Hindlimb muscle (tissue), 1 donor: Measurements from ENCODE around the gene SAMD4A. TPM values are rescaled to one million over a fixed set of nuclear protein-coding genes. Genes with fewer than 3 reads are reported as not detected.

ENCODE experiments used
- DNase-seq: peaks from one replicate; pipeline ENCODE4 v3.0.0-alpha.2; 2013
- polyA plus RNA-seq: library from polyadenylated mRNA; unstranded; fragments of 120-200 nt; gene quantifications from one replicate; pipeline ENCODE4 v1.2.1, GENCODE V29; 2013; ENCODE audit not compliant: insufficient read length

The SAMD4A gene
- polyA plus RNA-seq, 1 donor = 63.5 TPM

DNA sequence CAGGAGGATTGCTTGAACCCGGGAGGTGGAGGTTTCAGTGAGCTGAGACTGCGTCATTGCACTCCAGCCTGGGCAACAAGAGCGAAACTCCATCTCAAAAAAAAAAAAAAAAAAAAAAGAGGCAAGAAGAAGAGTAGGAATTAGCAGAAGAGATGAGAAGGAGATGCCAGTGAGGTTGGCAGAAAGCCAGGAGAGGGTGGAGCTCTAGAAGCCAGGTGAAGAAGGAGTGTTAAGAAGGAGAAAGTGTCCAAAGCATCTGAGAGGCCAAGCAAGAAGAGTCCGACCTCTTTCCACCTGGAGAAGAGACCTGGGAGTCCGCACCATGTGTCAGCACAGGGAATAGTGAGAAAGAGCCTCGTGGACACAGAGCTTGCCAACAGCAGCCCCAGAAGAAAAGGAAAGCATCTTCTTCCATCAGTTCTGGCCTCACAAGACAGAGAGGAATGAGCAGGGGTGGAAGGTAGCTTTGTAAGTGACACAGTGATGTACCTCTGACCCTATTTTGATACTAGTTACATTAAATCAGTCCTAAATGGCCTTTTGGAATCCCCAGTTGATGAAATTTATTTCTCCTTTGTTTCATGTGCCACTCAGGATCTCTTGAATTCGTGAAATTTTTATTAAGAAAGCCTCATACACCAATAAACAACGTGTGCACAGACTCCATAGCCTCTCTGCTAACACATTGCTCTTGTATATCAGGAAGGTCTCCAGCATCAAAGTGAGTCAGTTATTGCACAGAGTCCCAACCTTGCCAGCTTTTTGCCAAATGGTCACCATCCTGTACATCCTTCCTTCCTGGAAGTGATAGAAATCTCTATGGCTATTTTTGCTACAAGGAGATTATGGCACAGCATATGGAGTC lies 70.6 kb downstream of the SAMD4A start:
- no peak for DNase-seq

DNA sequence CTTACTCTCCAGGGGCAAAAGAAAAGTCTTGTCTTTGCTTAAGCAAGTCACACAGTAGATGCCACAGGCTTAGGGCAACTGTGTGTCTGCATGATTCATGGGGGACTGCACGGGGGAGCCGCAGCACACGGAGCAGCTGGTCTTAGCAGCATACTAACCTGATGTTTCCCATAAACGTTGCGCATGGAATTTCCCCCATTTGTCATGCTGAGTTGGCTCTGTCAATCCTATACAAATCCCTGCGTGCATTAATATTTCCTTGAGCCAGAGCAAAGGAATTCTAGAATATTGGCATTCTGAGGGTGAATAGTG lies 71.2 kb downstream of the SAMD4A start:
- peak; percentile 66 for DNase-seq

DNA sequence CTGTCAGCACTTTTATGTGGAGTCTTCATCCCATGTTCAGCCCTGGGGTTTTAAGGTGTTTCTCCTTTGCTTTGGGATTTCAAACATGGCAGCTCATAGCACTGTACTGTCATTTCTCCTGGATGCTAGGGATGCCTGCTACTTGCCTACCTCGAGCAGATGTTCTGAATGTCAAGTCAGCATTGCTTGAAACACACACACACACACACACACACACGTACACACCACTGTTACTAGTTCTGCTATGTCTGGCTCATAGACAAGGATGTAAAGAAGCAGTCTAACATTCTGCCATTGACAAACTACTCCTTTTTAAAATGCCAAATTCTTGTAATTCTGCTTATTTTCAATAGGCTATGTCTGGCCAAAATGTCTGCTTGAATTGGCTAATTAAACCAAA lies 72.7 kb downstream of the SAMD4A start:
- no peak for DNase-seq

DNA sequence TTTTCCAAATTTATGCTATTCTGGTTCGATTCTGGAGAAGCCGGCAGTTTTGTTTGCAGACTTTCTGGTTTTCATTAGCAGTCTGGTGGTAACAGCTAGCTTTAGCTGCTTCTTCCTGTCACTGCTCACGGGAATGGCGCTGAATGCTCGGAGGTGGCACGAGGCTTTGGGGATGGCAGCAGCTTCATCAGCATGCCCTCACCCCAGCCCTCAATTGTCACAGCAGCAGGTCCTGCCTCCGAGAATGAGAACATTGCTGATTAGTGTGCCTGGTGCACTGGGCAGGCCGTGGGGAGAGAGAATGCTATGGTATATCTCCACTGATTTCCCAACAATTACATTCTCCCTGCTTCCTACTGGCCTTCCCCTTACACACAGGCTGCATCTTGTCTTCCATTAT lies 73.6 kb downstream of the SAMD4A start:
- DNase-seq = no peak

DNA sequence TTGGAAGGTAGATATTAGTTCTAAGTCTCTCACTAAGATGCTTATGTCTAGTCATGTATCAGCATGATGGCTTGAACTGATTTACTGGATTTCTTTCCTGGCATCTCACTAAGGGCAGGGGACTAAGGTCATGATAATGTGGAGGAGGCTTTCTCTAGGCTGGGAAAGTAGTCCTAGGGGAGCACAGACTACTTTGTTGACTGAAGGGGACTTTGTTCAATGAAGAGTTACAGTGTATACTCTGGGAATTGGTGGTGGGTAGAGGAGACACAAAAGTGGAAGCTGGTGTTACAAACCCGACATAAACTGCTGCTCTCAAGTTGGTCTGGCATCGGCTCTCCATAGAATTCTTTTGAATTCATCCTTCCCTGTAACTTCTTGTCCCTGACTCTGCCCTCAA lies 75.2 kb downstream of the SAMD4A start:
- DNase-seq = no peak

DNA sequence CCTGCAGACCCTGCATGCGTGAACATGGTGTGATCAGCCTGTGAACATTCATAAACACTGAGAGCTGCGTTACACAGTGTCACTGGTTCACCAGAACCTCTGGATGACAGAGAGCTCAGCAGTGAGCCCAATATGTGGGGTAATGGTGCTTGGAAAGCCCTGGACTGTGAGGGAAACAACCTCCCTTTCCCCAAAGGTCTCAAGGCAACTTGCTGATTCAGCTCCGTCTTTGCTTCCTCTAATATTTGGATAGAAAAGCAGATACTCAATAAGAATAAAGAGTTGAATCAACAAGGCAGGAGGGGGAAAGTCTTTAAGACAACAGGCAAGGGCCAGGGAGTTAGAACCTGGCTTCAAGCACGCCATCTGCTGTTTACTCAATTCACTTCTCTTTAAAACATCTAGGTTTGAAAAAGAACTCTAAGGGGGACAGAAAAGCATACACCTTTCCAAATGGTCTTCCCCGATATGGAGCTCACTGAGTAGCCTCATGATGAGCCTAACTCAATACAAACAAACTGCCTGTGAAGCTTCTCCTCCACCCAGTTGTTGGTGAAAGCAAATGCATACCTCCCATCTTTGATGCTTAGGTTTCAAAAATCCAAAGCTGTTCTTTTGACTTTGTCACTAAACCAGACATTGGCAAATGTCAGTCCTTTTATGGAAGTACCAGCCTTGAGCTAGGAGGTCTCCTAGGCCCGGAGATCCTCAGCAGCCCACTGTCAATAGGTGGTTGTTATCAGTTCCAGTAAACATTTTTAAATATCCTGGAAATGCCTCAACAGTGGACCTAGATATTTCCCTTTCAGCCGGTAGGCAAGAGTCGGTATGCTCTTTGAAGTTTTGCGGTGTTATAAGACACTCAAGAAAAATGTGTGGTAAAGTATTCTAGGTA lies 76.1 kb downstream of the SAMD4A start:
- DNase-seq = no peak

DNA sequence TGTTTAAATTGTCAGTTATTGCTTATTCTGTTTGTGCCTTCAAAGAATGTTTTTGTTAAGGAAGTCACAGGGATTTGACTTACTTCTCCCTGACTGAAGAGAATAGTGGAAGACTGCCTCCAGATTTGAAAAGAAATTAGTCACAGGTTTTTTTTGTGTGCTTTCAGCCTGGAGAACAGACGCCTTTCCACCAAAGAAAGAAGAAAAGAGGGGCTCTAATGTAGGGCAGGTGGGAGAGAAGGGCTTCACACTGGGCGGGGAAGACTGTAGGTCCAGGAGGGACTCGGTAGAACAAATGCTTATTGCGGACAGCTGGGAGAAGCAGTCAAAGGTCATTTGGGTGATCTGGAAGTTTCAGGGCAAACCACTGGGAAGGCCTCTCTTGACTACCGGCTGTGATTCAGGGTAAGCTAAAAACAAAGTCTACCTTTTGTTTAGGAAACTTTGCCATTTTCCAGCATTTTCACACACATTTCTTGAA lies 76.8 kb downstream of the SAMD4A start:
- no peak for DNase-seq

DNA sequence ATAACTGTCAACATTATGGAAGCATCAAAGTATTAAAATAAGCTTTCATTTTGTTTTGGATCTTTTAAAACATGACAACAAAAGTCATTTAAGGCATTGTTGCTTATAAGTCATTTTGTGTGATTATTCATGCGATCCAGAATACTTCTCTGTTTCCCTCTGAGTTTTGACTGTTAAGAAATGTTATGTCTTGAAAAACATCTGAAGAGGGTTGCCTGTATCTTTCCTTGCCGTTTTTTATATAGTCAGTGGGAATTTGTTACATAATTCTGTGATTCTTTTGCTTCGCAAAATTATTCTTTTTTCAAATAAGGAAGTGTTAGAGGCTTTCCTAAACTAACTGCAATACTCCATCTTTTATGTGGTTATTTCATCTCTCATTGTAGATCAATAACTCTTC lies 78.7 kb downstream of the SAMD4A start:
- no peak for DNase-seq

DNA sequence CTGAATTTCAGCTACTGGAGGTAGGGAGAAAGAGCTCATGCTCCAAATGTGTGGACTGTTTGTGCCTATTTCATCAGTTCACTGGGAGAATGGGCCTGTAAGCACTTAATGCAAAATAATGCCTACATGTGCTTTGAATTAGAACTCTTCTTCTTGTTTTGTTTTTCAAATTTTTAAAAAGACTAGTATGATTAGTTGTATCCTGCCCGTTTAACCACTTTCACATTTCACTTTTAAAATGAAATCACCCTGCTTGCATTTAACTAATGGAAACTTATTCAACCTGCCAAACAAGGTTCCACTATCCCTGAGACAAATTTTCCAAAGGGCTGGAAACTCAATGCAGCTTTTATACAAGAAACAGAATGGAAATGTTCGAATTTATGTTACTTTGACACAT lies 79.7 kb downstream of the SAMD4A start:
- DNase-seq = peak; percentile 79

DNA sequence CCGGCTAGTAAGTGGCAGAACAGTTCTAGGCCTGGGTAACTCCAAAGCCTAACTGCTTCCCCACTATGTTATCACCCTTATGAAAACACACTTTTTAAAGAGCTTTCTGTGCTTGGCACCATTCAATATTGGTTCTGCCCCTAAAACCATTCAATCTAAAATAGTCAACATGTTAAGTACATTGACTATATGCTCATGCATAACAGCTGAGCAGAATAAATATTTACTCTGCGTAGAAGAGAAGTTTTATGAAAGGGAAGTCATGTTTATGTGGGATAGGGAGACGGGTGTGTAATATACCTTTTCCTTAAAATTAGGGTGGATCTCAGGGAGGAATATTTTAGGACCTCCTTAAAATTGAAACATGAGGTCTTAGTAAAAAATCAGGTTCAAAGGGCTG lies 80.5 kb downstream of the SAMD4A start:
- DNase-seq = no peak

DNA sequence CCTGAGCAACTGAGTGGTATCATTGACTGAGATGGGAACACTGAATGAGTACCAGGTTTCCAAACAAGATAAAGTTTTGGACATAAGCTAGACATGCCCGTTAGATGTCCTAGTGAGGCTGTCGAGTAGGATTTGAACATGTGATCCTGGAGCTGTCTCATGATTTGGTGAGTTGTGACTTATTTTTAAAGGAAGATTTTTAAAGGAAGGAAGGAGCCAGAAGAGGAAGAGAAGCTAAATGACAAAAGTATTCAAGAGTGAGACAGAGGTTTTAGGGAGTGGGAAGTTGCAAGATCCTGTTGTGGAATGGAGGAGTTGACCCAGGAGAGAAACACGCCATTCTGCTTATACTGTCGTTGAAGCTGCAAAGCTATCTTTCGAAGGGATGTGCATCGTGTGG lies 82.1 kb downstream of the SAMD4A start:
- DNase-seq = no peak

DNA sequence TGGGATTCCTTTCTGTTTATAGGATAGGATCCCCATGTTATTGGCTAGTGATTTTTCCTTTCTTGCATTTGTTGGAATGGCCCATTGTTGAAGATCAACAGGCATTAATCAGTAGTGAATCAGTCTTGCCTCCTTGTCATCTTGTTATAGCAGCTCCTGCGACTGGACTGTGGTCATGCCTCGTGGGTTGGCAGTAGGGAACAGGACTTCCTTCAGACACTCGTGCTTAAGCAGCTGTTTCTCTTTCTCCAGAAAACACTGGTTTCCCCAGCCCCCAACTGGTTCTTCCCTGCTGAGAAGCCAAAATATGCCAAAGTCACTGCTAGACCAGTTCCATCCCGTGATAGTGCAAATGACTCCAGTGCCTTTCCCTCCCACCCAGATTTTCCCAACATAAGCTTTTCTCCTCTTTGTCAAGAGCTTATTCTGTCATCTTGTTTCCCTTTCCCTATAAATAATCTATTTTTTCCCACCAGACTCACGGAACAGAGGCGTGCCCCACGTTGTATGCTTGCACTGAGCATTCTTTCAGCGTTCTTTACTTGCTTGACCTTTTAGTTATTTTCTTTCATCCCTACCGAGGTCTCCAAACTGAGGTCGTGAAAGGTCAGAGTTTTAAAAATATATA lies 83.5 kb downstream of the SAMD4A start:
- peak; percentile 65 for DNase-seq

DNA sequence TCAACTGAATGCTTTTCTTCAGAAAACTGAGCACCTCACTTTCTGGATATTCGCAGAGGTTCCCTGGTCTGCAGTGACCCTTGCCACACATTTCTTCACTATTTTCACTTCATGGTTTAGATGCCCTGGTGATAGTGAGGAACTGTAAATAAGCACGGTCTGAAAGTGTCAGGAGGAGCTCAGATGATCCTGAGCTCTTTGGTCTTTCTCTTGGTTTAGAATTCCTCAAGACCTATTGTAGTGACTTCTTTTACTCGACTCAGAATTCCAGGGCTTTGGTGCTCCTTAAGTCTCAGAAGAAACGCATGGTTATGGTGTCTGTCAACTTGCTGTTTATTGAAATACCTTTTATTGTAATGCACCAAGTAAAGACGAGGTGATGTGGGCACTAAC lies 84.0 kb downstream of the SAMD4A start:
- DNase-seq = no peak

DNA sequence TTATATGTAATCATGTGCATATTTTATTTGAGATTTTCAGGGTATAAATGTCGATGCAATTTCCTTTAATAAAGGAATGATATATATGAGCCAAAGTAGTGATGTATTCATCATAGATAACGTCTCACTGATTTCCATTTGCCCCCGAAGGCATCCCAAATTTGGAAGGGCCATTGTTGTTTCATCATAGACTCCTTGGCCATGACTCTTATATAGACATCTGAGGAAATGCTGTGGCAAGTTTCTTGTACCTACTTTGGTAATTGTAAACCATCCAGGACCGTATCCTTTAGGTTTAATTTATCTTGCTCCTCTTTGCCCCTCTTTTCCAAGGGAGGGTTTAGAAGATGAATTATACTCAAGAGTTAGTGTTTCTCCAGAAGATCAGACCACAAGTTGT lies 84.7 kb downstream of the SAMD4A start:
- DNase-seq = no peak

DNA sequence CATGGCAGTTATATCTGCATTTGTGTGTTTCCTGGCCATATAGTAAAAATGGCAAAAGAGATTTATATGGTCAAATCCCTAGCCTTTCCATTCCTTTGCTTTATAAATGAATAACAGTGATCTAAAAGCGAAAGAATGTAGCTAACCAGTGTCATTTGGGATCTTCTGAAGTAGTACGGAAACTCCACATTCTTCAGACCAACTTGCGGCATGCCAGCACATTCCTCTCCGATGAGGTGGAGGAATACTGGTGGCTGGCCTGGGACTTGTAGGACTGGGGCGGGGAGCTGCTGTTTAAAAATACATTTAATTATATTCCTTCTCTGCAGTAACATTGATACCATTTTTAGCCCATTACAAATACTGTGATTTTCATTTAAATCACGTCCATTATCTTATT lies 85.3 kb downstream of the SAMD4A start:
- peak; percentile 93 for DNase-seq

DNA sequence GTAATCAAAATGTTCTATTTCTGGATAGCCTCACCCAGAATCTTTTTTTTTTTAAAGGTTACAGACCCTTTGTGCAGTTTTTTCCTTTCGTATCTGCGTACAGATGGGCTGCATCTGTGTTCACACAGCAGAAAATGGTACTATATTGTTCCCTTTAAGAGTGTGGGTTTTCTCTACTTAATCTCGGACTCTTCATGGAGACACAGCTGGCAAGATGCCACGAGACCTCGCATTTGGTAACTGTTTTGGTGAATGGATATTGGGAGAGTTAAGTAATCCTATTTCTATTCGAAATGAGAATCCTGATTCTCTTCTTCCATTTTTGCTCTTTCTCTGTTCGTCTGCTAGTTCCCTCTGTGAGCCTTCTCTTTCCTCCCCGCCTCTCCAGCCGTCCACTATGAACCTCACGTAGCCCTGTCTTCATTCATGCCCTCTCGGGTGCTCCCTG lies 85.7 kb downstream of the SAMD4A start:
- peak; percentile 56 for DNase-seq

DNA sequence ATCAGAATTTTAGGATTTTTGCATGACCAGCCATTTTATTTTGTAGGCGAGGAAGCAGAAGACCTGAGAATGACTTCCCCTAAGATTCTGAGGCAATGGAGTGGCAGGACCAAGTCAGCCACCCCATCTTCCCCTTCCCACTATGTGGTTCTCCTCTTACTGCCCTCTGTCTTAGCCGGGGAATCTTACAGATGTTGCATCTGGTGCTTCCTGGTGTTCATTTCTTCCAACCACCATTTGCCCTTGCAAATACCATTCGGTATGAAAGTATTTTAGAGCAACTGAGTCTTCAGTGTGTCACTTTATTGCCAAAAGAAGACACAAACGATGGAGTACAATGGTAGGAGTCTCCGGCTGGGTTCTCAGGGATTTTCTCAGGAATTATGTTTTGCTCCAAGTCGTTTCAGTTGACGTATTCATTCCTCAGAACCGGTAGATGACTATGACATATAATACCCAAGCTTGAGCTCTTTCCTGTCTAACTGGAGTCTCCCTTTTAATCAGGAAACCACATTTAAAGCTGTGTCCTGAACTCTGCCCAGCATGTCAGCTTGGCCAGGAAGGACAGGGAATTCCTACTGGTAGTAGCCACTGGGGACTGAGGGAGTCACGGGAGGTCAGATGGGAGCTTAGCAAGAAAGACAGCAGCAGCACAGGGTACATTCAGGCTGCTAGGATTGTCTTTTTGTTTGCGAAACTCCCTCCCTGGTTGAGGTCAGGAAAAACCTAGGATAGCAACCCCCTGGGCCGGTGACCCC lies 87.0 kb downstream of the SAMD4A start:
- DNase-seq = no peak

DNA sequence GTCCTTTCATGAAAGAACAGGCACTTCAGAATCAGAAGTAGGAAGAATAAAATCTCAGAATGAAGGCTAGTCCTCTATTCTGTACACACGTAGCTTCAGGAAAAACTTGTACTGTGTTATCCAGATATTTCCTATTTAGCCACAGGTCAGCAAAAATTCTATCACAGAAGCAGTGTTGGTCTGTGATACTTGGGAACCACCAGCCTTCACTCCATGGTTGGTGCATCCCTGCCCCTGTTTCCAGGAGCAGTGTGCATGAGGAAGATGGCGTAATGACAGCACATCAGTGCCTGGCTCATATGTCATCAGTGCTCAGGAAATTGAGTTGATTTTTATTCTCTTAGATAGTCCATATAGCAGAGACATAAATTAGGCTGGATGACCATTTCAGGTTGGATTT lies 87.7 kb downstream of the SAMD4A start:
- no peak for DNase-seq

DNA sequence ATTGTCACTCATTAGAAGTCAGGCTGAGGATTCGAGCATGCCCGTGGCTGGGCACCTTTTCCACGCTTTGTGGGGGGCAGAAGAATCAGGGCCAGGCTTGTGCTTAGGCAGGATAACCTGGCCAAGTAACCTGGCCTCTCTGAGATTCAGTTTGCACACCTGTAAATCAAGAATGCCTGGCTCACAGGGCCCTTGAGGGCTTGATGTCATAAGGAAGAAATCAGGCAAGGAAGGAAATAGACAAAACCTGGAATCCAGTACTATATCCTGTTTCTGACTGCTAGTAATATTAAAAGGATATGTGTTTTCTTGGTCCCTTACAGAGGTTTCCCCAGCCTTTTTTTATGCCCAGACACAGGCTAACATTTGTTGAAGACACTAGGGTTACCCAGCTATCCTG lies 91.9 kb downstream of the SAMD4A start:
- DNase-seq = no peak

DNA sequence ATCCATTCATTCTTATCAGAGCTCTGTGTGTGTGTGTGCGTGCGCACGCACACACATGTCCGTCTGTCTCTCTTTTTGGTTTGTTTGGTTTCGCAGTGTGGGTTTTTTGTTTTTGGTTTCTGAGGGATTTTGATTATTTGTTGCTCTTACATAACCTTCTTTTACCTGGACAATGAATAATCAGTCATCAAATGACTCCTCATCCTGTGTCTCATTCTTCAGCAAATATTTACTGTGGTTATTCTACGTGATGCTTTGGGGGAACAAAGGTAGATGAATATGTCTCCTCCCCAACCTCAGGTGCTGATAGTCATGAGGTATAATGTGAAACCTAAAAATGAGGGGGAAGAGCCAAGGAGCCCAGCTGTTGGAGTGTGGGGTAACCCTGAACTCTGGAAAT lies 92.4 kb downstream of the SAMD4A start:
- no peak for DNase-seq

DNA sequence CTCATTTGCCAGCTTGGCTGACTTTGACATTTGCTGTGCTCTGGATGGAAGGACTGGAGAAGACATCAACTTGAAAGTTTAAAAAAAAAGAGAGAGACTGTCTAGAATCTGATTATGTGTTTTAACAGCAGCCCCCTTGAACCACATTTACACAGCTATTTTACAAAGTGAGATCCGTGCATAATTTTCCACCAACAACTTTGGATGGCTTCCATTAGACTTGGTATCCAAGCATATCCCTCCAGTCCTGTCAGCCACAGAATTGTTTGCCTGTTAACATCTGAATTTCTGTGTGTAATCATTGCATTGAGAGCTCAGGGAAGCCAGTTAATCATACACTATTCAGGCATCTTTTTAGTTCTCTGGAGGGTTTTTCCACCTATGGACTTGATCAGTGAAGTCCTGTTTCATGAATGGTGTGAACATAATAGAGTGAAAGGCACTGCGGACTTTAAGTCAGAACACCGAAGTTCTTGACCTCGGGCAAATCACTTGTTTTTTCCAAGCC lies 93.7 kb downstream of the SAMD4A start:
- DNase-seq = no peak

DNA sequence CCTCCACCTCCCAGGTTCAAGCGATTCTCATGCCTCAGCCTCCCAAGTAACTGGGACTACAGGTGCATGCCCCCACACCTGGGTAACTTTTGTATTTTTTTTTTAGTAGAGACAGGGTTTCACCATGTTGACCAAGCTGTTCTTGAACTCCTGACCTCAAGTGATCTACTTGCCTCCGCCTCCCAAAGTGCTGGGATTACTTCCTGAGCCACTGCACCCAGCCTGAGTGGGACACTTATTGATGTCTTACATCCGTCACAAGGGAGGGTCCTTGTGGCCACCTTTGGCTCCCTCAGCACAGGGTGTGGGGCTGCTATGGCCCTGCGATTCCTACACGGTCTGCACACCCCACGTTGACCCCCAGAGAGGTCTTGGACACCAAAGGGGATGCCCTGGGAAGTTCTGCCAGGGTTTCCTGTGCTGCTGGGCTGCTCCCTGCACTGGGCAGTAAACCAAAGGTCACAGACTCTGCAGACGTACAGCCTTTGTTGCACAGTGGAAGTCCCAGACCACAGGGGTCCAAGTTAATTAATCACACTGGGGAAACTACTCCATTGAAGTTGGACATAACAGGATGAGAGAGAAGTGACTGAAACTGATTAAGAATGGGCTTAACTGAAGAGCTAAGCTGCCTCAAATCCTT lies 95.7 kb downstream of the SAMD4A start:
- no peak for DNase-seq
